ENCODE results near the gene CACNG7.

DNA sequence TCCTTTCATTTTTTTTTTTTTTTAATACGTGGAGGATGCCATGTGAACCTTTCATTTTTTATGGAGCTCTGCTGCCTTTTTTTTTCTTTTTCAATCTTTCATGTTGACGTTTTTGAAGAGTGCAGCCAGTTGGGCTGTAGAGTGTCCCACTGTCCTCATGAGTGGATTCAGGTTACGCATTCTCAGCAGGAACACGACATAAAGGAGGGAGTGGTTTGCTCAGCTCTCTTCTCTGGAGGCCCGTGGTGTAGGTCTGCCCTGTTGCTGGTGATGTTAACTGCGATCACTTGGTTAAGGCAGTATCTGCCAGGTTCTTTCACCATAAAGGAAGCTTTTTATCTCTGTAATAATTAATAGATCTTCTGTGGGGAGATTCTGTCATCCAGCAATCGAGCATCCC lies 27.0 kb downstream of the CACNG7 start:
- no peak for TF ChIP-seq ZNF274 (IDR thresholded peaks at IDR 0.05; ENCODE audit: low read depth, low read length)
- TF ChIP-seq SUZ12 (IDR thresholded peaks at IDR 0.05; ENCODE audit: extremely low read depth, insufficient read depth, insufficient read length), result no peak
- TF ChIP-seq YY1 (IDR thresholded peaks at IDR 0.05; ENCODE audit: insufficient read depth, insufficient read length), result no peak

All from NT2/D1 (cell line).